T-cell (primary cell): ENCODE results near the gene NDRG2. TPM values are rescaled to one million over a fixed set of nuclear protein-coding genes. Genes with fewer than 3 reads are reported as not detected.

ENCODE experiments used
- ATAC-seq, 4 experiments: fragments of 200-7000 bp in 3 of 4; fragments of 150-1000 bp in 1 of 4; cut with Tn5 transposase; replicated peaks in 1 of 4; 1 replicate in 3 of 4; 2 replicates in 1 of 4; pipeline ENCODE4 v1.10.0; 2021; ENCODE audit warnings: moderate library complexity in 3 of 4, mild to moderate bottlenecking in 2 of 4, moderate number of reproducible peaks in 1 of 4
- CTCF ChIA-PET, 2 donors: fragments of 300-600 bp; sonication (Branson Sonifier 250); formaldehyde crosslinking; loops; one replicate each; lab custom pipeline; 2022; ENCODE audit warnings: antibody characterized with exemption in 2 of 2; lab: Charles Lee
- POLR2A ChIA-PET, 2 donors: fragments of 300-600 bp; sonication (Branson Sonifier 250); formaldehyde crosslinking; loops; one replicate each; lab custom pipeline; 2022; ENCODE audit warnings: antibody characterized with exemption in 2 of 2; lab: Charles Lee
- DNase-seq, 35 experiments: peaks; one replicate each; pipeline versions ENCODE4 v3.0.0 to v3.0.0-alpha.2; 2013 to 2023
- H3K27ac ChIP-seq: one replicate; pipeline ENCODE4 v1.5.1; 2013; ENCODE audit warnings: low read length
- H3K27me3 ChIP-seq, 2 experiments: replicated peaks in 1 of 2; 1 replicate in 1 of 2; 2 replicates in 1 of 2; pipeline versions ENCODE4 v1.6.1 to v1.7.0; 2013; ENCODE audit warnings: low read length in 1 of 2, mixed read lengths in 1 of 2; ENCODE audit not compliant: control insufficient read depth in 2 of 2, insufficient read depth in 2 of 2; ENCODE audit errors: extremely low read depth in 1 of 2
- H3K36me3 ChIP-seq, 2 donors: 1 replicate in 1 of 2; 2 replicates in 1 of 2; pipeline versions ENCODE4 v1.6.1 to v1.7.0; 2013; ENCODE audit warnings: low read length in 1 of 2; ENCODE audit not compliant: control insufficient read depth in 2 of 2, insufficient read depth in 1 of 2; ENCODE audit errors: extremely low read depth in 1 of 2
- H3K4me1 ChIP-seq, 2 experiments: 1 replicate in 1 of 2; 2 replicates in 1 of 2; pipeline versions ENCODE4 v1.6.1 to v1.7.0; 2013; ENCODE audit warnings: low read length in 2 of 2, mixed read lengths in 1 of 2; ENCODE audit not compliant: insufficient read depth in 2 of 2, control insufficient read depth in 1 of 2; ENCODE audit errors: extremely low read depth in 1 of 2
- H3K4me3 ChIP-seq, 2 donors: 1 replicate in 1 of 2; 2 replicates in 1 of 2; pipeline versions ENCODE4 v1.5.1 to v1.7.0; 2013; ENCODE audit warnings: mild to moderate bottlenecking in 2 of 2, low read length in 1 of 2, moderate library complexity in 1 of 2; ENCODE audit not compliant: control insufficient read depth in 1 of 2; ENCODE audit errors: extremely low read depth in 1 of 2
- H3K9me3 ChIP-seq: 2 replicates; pipeline ENCODE4 v1.7.0; 2013
- H3K27ac Mint-ChIP-seq, 2 donors: one replicate each; pipeline ENCODE4 v1.8.0; 2020 to 2021; ENCODE audit warnings: mild to moderate bottlenecking in 2 of 2, mixed read lengths in 2 of 2
- H3K27me3 Mint-ChIP-seq, 2 donors: one replicate each; pipeline ENCODE4 v1.8.0; 2021 to 2022; ENCODE audit warnings: mixed read lengths in 2 of 2
- H3K36me3 Mint-ChIP-seq: one replicate; pipeline ENCODE4 v1.8.0; 2021; ENCODE audit warnings: mixed read lengths
- H3K4me1 Mint-ChIP-seq, 3 donors: one replicate each; pipeline ENCODE4 v1.8.0; 2020 to 2022; ENCODE audit warnings: mixed read lengths in 3 of 3, mild to moderate bottlenecking in 1 of 3
- H3K4me3 Mint-ChIP-seq, 3 donors: one replicate each; pipeline ENCODE4 v1.8.0; 2020 to 2022; ENCODE audit warnings: mild to moderate bottlenecking in 3 of 3, mixed read lengths in 3 of 3, moderate library complexity in 3 of 3
- H3K9me3 Mint-ChIP-seq, 3 donors: one replicate each; pipeline ENCODE4 v1.8.0; 2020 to 2022; ENCODE audit warnings: mixed read lengths in 3 of 3
- WGBS: methylation state at CpG from one replicate; pipeline ENCODE4 v1.1.5; 2013; ENCODE audit warnings: missing lambda C conversion rate; ENCODE audit not compliant: insufficient coverage; 5-methylcytosine and 5-hydroxymethylcytosine counted together
- total RNA-seq, 35 experiments: library from RNA in 6 of 35; stranded (reverse) in 6 of 35; fragments of 120-200 nt in 1 of 35; gene quantifications; one replicate each; pipeline versions ENCODE4 v1.2.1 to v1.2.4 and lab custom pipeline; 2013 to 2026

The NDRG2 gene
- total RNA-seq, 5 donors from 2014 or later (not counting 1 experiment from before 2014, with no cell fraction given): 26.1 to 28.2 (median 27.1) TPM

DNA sequence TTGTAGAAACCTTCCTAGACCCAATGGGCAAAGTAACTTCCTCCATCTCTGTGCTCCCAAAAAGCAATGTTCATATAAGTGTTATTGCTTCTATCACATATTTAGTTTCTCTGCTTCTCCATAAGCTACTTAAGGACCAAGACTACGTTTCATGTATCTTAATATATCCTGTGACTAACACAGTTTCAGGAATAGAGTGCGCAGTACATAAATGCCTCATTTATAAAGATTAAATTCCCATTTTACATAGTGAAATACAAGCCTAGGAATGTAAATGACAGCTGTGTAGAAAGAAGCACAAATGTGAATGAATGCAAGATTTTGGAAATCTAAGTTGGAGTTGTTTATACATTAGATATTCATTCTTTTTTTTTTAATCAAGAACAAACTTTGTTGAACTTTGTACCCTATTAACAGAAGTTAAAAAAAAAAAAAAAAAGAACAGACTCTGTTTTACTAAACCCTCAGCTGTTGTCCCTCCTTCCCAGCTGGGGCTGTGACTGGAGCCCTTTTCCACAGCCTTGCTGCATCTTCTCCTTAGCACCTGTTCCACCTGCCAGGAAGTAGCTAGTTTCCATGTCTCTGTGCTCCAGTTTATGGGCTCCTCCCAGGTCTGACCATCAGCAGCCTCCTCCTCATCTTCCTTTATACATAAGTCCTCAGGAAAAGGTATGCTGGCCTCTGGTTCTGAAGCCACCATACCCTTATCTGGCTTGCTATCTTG lies 42.1 kb downstream of the NDRG2 start:
- ChIA-PET POLR2A (interaction anchor here in 1 of 2 donors (0.6 kb wide), 1 partner anchor 112 kb away, joined by 6 read pairs; no protein-coding TSS in a partner anchor), CTCF (interaction anchor here (0.7 to 1.1 kb wide), 3 partner anchors 12 to 15 kb away, joined by 3 to 4 read pairs (median 3); no protein-coding TSS in a partner anchor)
- H3K9me3 ChIP-seq: no peaks in the 10 kb centered on the region
- H3K27ac ChIP-seq: no peak overlapping the region
- no peaks in the 10 kb centered on the region for H3K4me1 ChIP-seq
- no peak overlapping the region for H3K4me3 Mint-ChIP-seq
- no peaks in the 10 kb centered on the region for H3K36me3 Mint-ChIP-seq
- no peaks in the 10 kb centered on the region for H3K36me3 ChIP-seq
- H3K27ac Mint-ChIP-seq: no peak overlapping the region
- peaks cover 8 to 12% of the 10 kb centered on the region in 2 donors for H3K27me3 Mint-ChIP-seq
- H3K4me1 Mint-ChIP-seq: no peaks in the 10 kb centered on the region
- H3K27me3 ChIP-seq: peaks cover 0 to 5% of the 10 kb centered on the region in 2 experiments
- ATAC-seq (no peak), DNase-seq (no peak)
- H3K4me3 ChIP-seq: no peak overlapping the region
- WGBS: no CpG with 5 or more reads among the region's 2 CpGs
- no peaks in the 10 kb centered on the region for H3K9me3 Mint-ChIP-seq

DNA sequence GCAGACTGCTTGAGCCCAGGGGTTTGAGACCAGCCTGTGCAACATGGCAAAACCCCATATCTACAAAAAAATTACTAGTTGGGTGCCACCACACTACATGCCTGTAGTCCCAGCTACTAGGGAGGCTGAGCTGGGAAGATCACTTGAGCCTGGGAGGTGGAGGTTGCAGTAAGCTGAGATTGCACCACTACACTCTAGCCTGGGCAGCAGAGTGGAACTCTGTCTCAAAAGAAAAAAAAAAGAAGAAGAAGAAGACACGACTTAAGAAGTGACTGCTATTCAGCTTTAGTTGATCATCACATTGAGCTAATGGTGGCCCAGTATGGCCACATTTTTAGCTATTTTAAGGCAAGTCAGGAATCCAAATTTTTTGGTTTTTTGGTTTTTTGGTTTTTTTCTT lies 44.0 kb downstream of the NDRG2 start:
- no peak for ATAC-seq
- Histone ChIP-seq H3K27ac (no peak overlapping the region), H3K9me3 (no peaks in the 10 kb centered on the region), H3K36me3 (no peaks in the 10 kb centered on the region), H3K4me1 (no peaks in the 10 kb centered on the region), H3K4me3 (no peak overlapping the region), H3K27me3 (peaks cover 0 to 5% of the 10 kb centered on the region in 2 experiments)
- peaks cover 8 to 12% of the 10 kb centered on the region in 2 donors for H3K27me3 Mint-ChIP-seq
- ChIA-PET POLR2A (interaction anchor here in 1 of 2 donors (0.7 kb wide), 1 partner anchor 16 kb away, joined by 3 read pairs; no protein-coding TSS in a partner anchor), CTCF (interaction anchor here in 1 of 2 donors (0.5 kb wide), 1 partner anchor 127 kb away, joined by 3 read pairs; no protein-coding TSS in a partner anchor)
- no peak overlapping the region for H3K4me3 Mint-ChIP-seq
- H3K36me3 Mint-ChIP-seq: no peaks in the 10 kb centered on the region
- H3K4me1 Mint-ChIP-seq: no peaks in the 10 kb centered on the region
- 100% methylated on average over 1 of the region's 1 CpG for WGBS
- no peak for DNase-seq
- H3K9me3 Mint-ChIP-seq: no peaks in the 10 kb centered on the region
- H3K27ac Mint-ChIP-seq: no peak overlapping the region

DNA sequence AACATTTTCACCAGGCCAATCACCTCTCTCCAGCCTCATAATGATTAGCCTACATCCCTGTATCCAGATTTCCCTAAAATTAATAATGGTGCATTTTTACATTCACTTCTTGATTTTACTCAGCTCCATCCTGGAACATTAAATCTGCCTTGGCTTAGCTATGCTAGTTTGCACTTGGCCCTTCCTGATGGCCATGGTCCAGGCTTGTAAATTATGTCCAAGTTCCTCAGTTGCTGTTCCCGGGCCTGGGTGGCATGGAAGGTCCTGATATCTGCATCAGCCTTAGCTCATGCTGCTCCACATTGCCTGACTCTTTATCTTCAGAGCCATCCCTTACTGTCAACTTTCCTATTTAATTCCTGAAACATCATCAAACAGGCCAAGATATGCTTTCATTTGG lies 46.2 kb downstream of the NDRG2 start:
- Histone ChIP-seq H3K9me3 (no peaks in the 10 kb centered on the region), H3K4me3 (no peak overlapping the region), H3K4me1 (no peaks in the 10 kb centered on the region), H3K27me3 (peaks cover 0 to 5% of the 10 kb centered on the region in 2 experiments), H3K27ac (no peak overlapping the region), H3K36me3 (no peaks in the 10 kb centered on the region)
- 60% methylated on average over 1 of the region's 1 CpG for WGBS
- DNase-seq (no peak), ATAC-seq (no peak)
- POLR2A ChIA-PET: no interaction called here
- Mint-ChIP-seq H3K9me3 (no peaks in the 10 kb centered on the region), H3K27me3 (peaks cover 7 to 13% of the 10 kb centered on the region in 2 donors), H3K27ac (no peak overlapping the region), H3K4me1 (no peaks in the 10 kb centered on the region), H3K4me3 (no peak overlapping the region), H3K36me3 (no peaks in the 10 kb centered on the region)
- CTCF ChIA-PET: no interaction called here

DNA sequence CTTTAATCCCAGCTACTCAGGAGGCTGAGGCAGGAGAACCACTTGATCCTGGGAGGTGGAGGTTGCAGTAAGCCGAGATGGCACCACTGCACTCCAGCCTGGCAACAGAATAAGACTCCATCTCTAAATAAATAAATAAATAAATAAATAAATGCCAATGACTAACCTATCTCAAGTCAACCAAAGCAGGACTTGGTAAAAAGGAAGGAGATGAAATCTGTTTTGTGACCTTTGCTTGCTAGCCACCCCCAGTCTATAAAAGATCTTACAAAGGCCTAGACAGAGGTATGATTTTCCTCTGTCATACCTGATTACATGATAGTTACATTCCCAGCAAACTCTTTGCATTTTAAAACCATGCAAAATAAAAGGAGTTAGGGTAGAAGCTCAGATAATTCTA lies 48.6 kb downstream of the NDRG2 start:
- H3K9me3 ChIP-seq: no peaks in the 10 kb centered on the region
- H3K4me1 ChIP-seq: peaks cover 0 to 6% of the 10 kb centered on the region in 2 experiments
- H3K27me3 ChIP-seq: peaks cover 2 to 6% of the 10 kb centered on the region in 2 experiments
- WGBS: no CpG with 5 or more reads among the region's 1 CpG
- no peak overlapping the region for H3K27ac ChIP-seq
- Mint-ChIP-seq H3K36me3 (no peaks in the 10 kb centered on the region), H3K27me3 (peaks cover 15 to 17% of the 10 kb centered on the region in 2 donors), H3K4me1 (peaks cover 4 to 5% (median 4%) of the 10 kb centered on the region in 3 donors), H3K27ac (no peak overlapping the region), H3K4me3 (no peak overlapping the region), H3K9me3 (no peaks in the 10 kb centered on the region)
- H3K4me3 ChIP-seq: no peak overlapping the region
- CTCF ChIA-PET: no interaction called here
- DNase-seq: no peak
- H3K36me3 ChIP-seq: no peaks in the 10 kb centered on the region
- no peak for ATAC-seq
- POLR2A ChIA-PET: no interaction called here

DNA sequence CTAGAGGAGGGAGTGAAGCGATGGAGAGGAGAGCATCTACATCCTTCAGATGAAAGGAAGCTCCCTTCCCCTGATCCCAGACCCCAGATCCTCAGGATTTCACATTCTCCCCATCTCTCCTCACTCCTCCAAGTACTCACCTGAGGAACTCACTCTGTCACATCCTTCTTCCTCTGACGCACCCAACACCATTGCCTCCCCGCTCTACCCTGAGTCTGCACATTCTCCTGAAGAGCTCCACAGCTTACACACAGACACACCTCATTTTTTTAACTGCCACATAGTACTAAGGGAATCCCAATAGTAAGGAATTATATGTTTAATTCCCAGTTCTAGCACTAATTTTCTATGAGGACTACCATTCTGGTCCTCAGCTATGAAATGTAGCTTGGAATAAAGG lies 51.4 kb downstream of the NDRG2 start:
- ChIA-PET POLR2A (no interaction called here), CTCF (interaction anchor here (0.6 to 2.4 kb wide), 5 partner anchors 13 to 273 kb away, joined by 3 to 6 read pairs (median 5); no protein-coding TSS in a partner anchor)
- Mint-ChIP-seq H3K4me1 (peaks cover 11 to 13% (median 12%) of the 10 kb centered on the region in 3 donors), H3K27me3 (peaks cover 16 to 29% of the 10 kb centered on the region in 2 donors), H3K9me3 (no peaks in the 10 kb centered on the region), H3K4me3 (no peak overlapping the region), H3K27ac (no peak overlapping the region), H3K36me3 (no peaks in the 10 kb centered on the region)
- Histone ChIP-seq H3K4me1 (peaks cover 0 to 12% of the 10 kb centered on the region in 2 experiments), H3K36me3 (no peaks in the 10 kb centered on the region), H3K27ac (no peak overlapping the region), H3K27me3 (peaks cover 2 to 15% of the 10 kb centered on the region in 2 experiments), H3K9me3 (no peaks in the 10 kb centered on the region), H3K4me3 (no peak overlapping the region)
- no peak for DNase-seq
- no peak for ATAC-seq
- WGBS: 88% methylated on average over 2 of the region's 3 CpGs

DNA sequence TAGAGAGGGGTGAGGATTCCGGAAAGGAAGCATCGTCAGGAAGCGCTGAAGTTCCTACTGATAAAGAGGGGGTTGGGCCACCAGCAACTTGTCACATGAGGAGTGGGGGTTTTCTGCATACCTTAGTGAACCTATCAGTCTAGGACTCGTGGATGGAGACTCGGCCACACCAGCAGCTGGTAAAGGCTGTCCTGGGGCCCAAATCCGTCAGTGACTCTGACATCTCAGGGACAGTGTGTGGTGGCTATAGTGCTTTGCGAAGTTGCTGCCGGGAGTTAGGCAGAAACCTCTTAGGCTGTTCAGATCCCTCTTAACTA lies 53.2 kb downstream of the NDRG2 start:
- H3K27ac ChIP-seq: no peak overlapping the region
- POLR2A ChIA-PET: interaction anchor here (0.6 kb wide), 3 partner anchors 10 to 778 kb away, joined by 3 to 5 read pairs (median 4); no protein-coding TSS in a partner anchor
- peak in 3 of 4 experiments; percentile 14 to 36 (median 27) for ATAC-seq

More for the DNA sequence above, 53.2 kb downstream of the NDRG2 start:
- peaks cover 0 to 12% of the 10 kb centered on the region in 2 experiments for H3K4me1 ChIP-seq
- 4% methylated on average over 6 of the region's 8 CpGs for WGBS
- H3K27me3 ChIP-seq: peaks cover 2 to 17% of the 10 kb centered on the region in 2 experiments
- Mint-ChIP-seq H3K27ac (peak overlapping the region in 1 of 2 donors; percentile 34), H3K4me3 (peak overlapping the region; percentile 84 to 90 (median 87)), H3K4me1 (peaks cover 11 to 13% (median 12%) of the 10 kb centered on the region in 3 donors), H3K36me3 (no peaks in the 10 kb centered on the region), H3K27me3 (peaks cover 27 to 47% of the 10 kb centered on the region in 2 donors), H3K9me3 (no peaks in the 10 kb centered on the region)
- H3K9me3 ChIP-seq: no peaks in the 10 kb centered on the region
- DNase-seq: no peak
- CTCF ChIA-PET: interaction anchor here (0.5 to 2.5 kb wide), 19 partner anchors 11 to 644 kb away, joined by 3 to 19 read pairs (median 5); no protein-coding TSS in a partner anchor
- no peaks in the 10 kb centered on the region for H3K36me3 ChIP-seq
- peak overlapping the region; percentile 68 to 81 for H3K4me3 ChIP-seq
